Fibroblast of lung (primary cell): ENCODE results near the gene ZMAT5. TPM values are rescaled to one million over a fixed set of nuclear protein-coding genes. Genes with fewer than 3 reads are reported as not detected.

ENCODE experiments used
- DNase-seq, 2 donors: peaks; one replicate each; pipeline versions ENCODE4 v3.0.0 to v3.0.0-alpha.2; 2010; ENCODE audit warnings: low read depth in 2 of 2
- H2AFZ ChIP-seq: 2 replicates; pipeline ENCODE4 v1.5.1; 2012; ENCODE audit warnings: low read length, control low read depth, inconsistent platforms
- H3K27ac ChIP-seq: 2 replicates; pipeline ENCODE4 v1.5.1; 2011; ENCODE audit warnings: low read length, control low read depth; ENCODE audit not compliant: insufficient read depth
- H3K27me3 ChIP-seq: 2 replicates; pipeline ENCODE4 v1.5.1; 2011; ENCODE audit warnings: mild to moderate bottlenecking, low read length; ENCODE audit not compliant: control insufficient read depth, insufficient read depth
- H3K36me3 ChIP-seq: 2 replicates; pipeline ENCODE4 v1.5.1; 2011; ENCODE audit warnings: low read length; ENCODE audit not compliant: control insufficient read depth, insufficient read depth
- H3K4me1 ChIP-seq: 2 replicates; pipeline ENCODE4 v1.5.1; 2011; ENCODE audit warnings: low read length; ENCODE audit not compliant: control insufficient read depth, insufficient read depth; ENCODE audit errors: extremely low read depth
- H3K4me2 ChIP-seq: 2 replicates; pipeline ENCODE4 v1.5.1; 2011; ENCODE audit warnings: low read length, control low read depth; ENCODE audit not compliant: insufficient read depth; ENCODE audit errors: extremely low read depth
- H3K4me3 ChIP-seq, 4 experiments: fragments of 200-600 bp in 1 of 4; sonication (generic) in 1 of 4; replicated peaks in 1 of 4; 2 replicates each; pipeline ENCODE4 v1.5.1; 2011 to 2016; ENCODE audit warnings: low read length in 4 of 4, low read depth in 3 of 4, mild to moderate bottlenecking in 3 of 4, control low read depth in 2 of 4, inconsistent platforms in 1 of 4, mixed read lengths in 1 of 4; ENCODE audit not compliant: insufficient read depth in 1 of 4; ENCODE audit errors: control extremely low read depth in 1 of 4
- H3K79me2 ChIP-seq: 2 replicates; pipeline ENCODE4 v1.5.1; 2012; ENCODE audit warnings: mild to moderate bottlenecking, low read length, inconsistent platforms; ENCODE audit not compliant: control insufficient read depth, insufficient read depth
- H3K9ac ChIP-seq: 2 replicates; pipeline ENCODE4 v1.5.1; 2011; ENCODE audit warnings: mild to moderate bottlenecking, low read length, control low read depth; ENCODE audit not compliant: insufficient read depth
- H3K9me3 ChIP-seq: 2 replicates; pipeline ENCODE4 v1.5.1; 2012; ENCODE audit warnings: low read depth, low read length; ENCODE audit not compliant: control insufficient read depth, insufficient read depth
- H4K20me1 ChIP-seq: 2 replicates; pipeline ENCODE4 v1.5.1; 2011; ENCODE audit warnings: low read length; ENCODE audit not compliant: control insufficient read depth, insufficient read depth; ENCODE audit errors: extremely low read depth
- CTCF ChIP-seq, 2 donors: IDR thresholded peaks in 1 of 2; conservative IDR thresholded peaks in 1 of 2; 1 replicate in 1 of 2; 2 replicates in 1 of 2; pipeline ENCODE4 v1.5.1; 2011 to 2012; ENCODE audit warnings: low read length in 2 of 2, control low read depth in 1 of 2, inconsistent platforms in 1 of 2, low read depth in 1 of 2, mild to moderate bottlenecking in 1 of 2
- EZH2 ChIP-seq: IDR thresholded peaks from 2 replicates; pipeline ENCODE4 v1.5.1; 2012; ENCODE audit warnings: low read length, control low read depth, mild to moderate bottlenecking; ENCODE audit errors: missing control alignments
- polyA plus RNA-seq, 2 donors: library from polyadenylated mRNA; depleted of rRNA in 1 of 2; stranded (reverse) in 1 of 2; unstranded in 1 of 2; fragments of >200 nt; gene quantifications; 2 replicates each; pipeline ENCODE4 v1.2.1, GENCODE V29; 2011 to 2012; ENCODE audit warnings: missing spikeins in 1 of 2
- total RNA-seq: library from RNA; depleted of rRNA; stranded (reverse); fragments of >200 nt; gene quantifications from 2 replicates; pipeline ENCODE4 v1.2.1, GENCODE V29; 2014

Gene ZMAT5
- total and polyA plus RNA-seq, 2 donors (not counting 1 experiment from before 2014, with no cell fraction given): 13.4 to 21.6 TPM

- no peaks in the 10 kb centered on the region for H3K4me1 ChIP-seq
- H3K27ac ChIP-seq: no peak overlapping the region
- H2AFZ ChIP-seq: no peak overlapping the region
- no peak overlapping the region for H3K4me3 ChIP-seq
- no peak for TF ChIP-seq CTCF (conservative IDR thresholded peaks at IDR 0.05 in 1 of 2, IDR thresholded peaks at IDR 0.05 in 1 of 2; ENCODE audit: low read depth in 1 of 2, low read length in 2 of 2)
- TF ChIP-seq EZH2: no peak
- no peaks in the 10 kb centered on the region for H3K36me3 ChIP-seq
- H4K20me1 ChIP-seq: no peaks in the 10 kb centered on the region
- H3K79me2 ChIP-seq: no peaks in the 10 kb centered on the region
- H3K4me2 ChIP-seq: no peak overlapping the region
- no peak for DNase-seq
- H3K27me3 ChIP-seq: peaks cover 17% of the 10 kb centered on the region
- no peaks in the 10 kb centered on the region for H3K9me3 ChIP-seq
- no peak overlapping the region for H3K9ac ChIP-seq
Observed at GRCh38 chr22:29715240-29715639, 51.6 kb downstream of the ZMAT5 start.

- Histone ChIP-seq H3K79me2 (no peaks in the 10 kb centered on the region), H3K4me1 (no peaks in the 10 kb centered on the region), H4K20me1 (no peaks in the 10 kb centered on the region), H3K9ac (no peak overlapping the region), H2AFZ (no peak overlapping the region), H3K27me3 (peaks cover 17% of the 10 kb centered on the region), H3K4me3 (no peak overlapping the region), H3K36me3 (no peaks in the 10 kb centered on the region), H3K4me2 (no peak overlapping the region), H3K9me3 (no peaks in the 10 kb centered on the region), H3K27ac (no peak overlapping the region)
- no peak for DNase-seq
- TF ChIP-seq CTCF (conservative IDR thresholded peaks at IDR 0.05 in 1 of 2, IDR thresholded peaks at IDR 0.05 in 1 of 2; ENCODE audit: low read depth in 1 of 2, low read length in 2 of 2) (no peak), EZH2 (no peak)
Observed at GRCh38 chr22:29713156-29713727, 53.6 kb downstream of the ZMAT5 start.

- Histone ChIP-seq H2AFZ (no peak overlapping the region), H3K4me2 (no peak overlapping the region), H3K36me3 (no peaks in the 10 kb centered on the region), H3K79me2 (no peaks in the 10 kb centered on the region), H3K4me1 (no peaks in the 10 kb centered on the region), H3K27ac (no peak overlapping the region), H3K4me3 (no peak overlapping the region), H4K20me1 (no peaks in the 10 kb centered on the region), H3K9ac (no peak overlapping the region), H3K9me3 (no peaks in the 10 kb centered on the region), H3K27me3 (peaks cover 20% of the 10 kb centered on the region)
- DNase-seq: no peak
- TF ChIP-seq CTCF (conservative IDR thresholded peaks at IDR 0.05 in 1 of 2, IDR thresholded peaks at IDR 0.05 in 1 of 2; ENCODE audit: low read depth in 1 of 2, low read length in 2 of 2) (no peak), EZH2 (no peak)
Observed at GRCh38 chr22:29712119-29712518, 54.7 kb downstream of the ZMAT5 start.
